K562 (cell line): ENCODE data around the gene CAPN5.

ENCODE experiments used
- CHD7 ChIP-seq: fragments of 200-600 bp; sonication (generic); IDR thresholded peaks from one replicate; pipeline ENCODE4 v1.6.1; 2012; ENCODE audit warnings: mild to moderate bottlenecking, low read depth, low read length, inconsistent platforms
- POLR2AphosphoS5 ChIP-seq: IDR thresholded peaks from 2 replicates; pipeline ENCODE4 v1.6.1; 2011; ENCODE audit warnings: mild to moderate bottlenecking, low read depth, low read length, moderate library complexity; ENCODE audit not compliant: control insufficient read depth, insufficient read depth
- ZNF655 ChIP-seq: fragments of 250-450 bp; sonication (Bioruptor Pico); IDR thresholded peaks from 2 replicates; pipeline ENCODE4 v1.5.0; 2021

GRCh38 chr11:77106321-77106720, 39.5 kb downstream of the CAPN5 start:
- TF ChIP-seq CHD7 (no peak), POLR2AphosphoS5 (no peak), ZNF655 (CRISPR knock-in tag) (no peak)
